AG04450 (cell line): Measurements from ENCODE around the gene POR. TPM values are rescaled to one million over a fixed set of nuclear protein-coding genes. Genes with fewer than 3 reads are reported as not detected.

Experiments used
- CTCF ChIA-PET: fragments of 300-600, 350-600 bp; formaldehyde crosslinking; extraction: SDS; loops from one replicate; lab custom pipeline; 2022; ENCODE audit warnings: antibody characterized with exemption, inconsistent platforms; lab: Charles Lee
- POLR2A ChIA-PET: fragments of 350-600 bp; formaldehyde crosslinking; extraction: SDS; loops from one replicate; lab custom pipeline; 2021; ENCODE audit warnings: antibody characterized with exemption, inconsistent platforms; lab: Yijun Ruan, JAX
- DNase-seq: peaks from one replicate; pipeline ENCODE4 v3.0.0-alpha.2; 2011; ENCODE audit warnings: low read depth, low spot score
- H3K27ac ChIP-seq: one replicate; pipeline ENCODE4 v1.5.1; 2012; ENCODE audit warnings: low read depth, low read length, control low read depth
- H3K27me3 ChIP-seq: one replicate; pipeline ENCODE4 v1.6.0; 2012; ENCODE audit warnings: low read length; ENCODE audit not compliant: control insufficient read depth, insufficient read depth
- H3K4me3 ChIP-seq: 2 replicates; pipeline ENCODE4 v1.5.1; 2011; ENCODE audit warnings: mild to moderate bottlenecking, low read depth, low read length, control low read depth
- H3K9me3 ChIP-seq: 2 replicates; pipeline ENCODE4 v1.5.1; 2012; ENCODE audit warnings: low read length; ENCODE audit not compliant: control insufficient read depth, insufficient read depth
- CTCF ChIP-seq: IDR thresholded peaks from 2 replicates; pipeline ENCODE4 v1.5.1; 2011; ENCODE audit warnings: low read depth, low read length, control low read depth, inconsistent platforms
- polyA plus RNA-seq: library from polyadenylated mRNA; depleted of rRNA; stranded (reverse); fragments of >200 nt; gene quantifications from 2 replicates; pipeline ENCODE4 v1.2.3, GENCODE V29; 2011

The POR gene
- polyA plus RNA-seq, 1 experiment: 39.0 TPM

GRCh38 chr7:75875113-75876080 lies 39.6 kb upstream of the POR start:
- DNase-seq: no peak
- Histone ChIP-seq H3K9me3 (no peaks in the 10 kb centered on the region; the same call in 1 of the 2 replicates), H3K4me3 (no peak overlapping the region), H3K27me3 (no peaks in the 10 kb centered on the region), H3K27ac (no peak overlapping the region)
- ChIA-PET POLR2A (no interaction called here), CTCF (interaction anchor here (1.3 kb wide), 1 partner anchor 9 kb away, joined by 5 read pairs; no protein-coding TSS in a partner anchor)
- TF ChIP-seq CTCF: no peak

- ChIA-PET CTCF (interaction anchor here (1.3 kb wide), 1 partner anchor 9 kb away, joined by 5 read pairs; no protein-coding TSS in a partner anchor), POLR2A (no interaction called here)
- Histone ChIP-seq H3K9me3 (no peaks in the 10 kb centered on the region; the same call in 1 of the 2 replicates), H3K4me3 (no peak overlapping the region), H3K27me3 (no peaks in the 10 kb centered on the region), H3K27ac (no peak overlapping the region)
- no peak for TF ChIP-seq CTCF
- no peak for DNase-seq
These were observed 38.7 kb upstream of the POR start for GRCh38 chr7:75876126-75876881.

- no peak for DNase-seq
- POLR2A ChIA-PET: interaction anchor here (0.6 to 1.0 kb wide), 3 partner anchors 12 to 292 kb away, joined by 3 to 5 read pairs (median 3); no protein-coding TSS in a partner anchor
- TF ChIP-seq CTCF: no peak
- Histone ChIP-seq H3K27ac (peak overlapping the region; percentile 61), H3K9me3 (no peaks in the 10 kb centered on the region; the same call in 1 of the 2 replicates), H3K4me3 (peak overlapping the region; percentile 54), H3K27me3 (no peaks in the 10 kb centered on the region)
- CTCF ChIA-PET: interaction anchor here (0.6 to 1.7 kb wide), 5 partner anchors 12 to 413 kb away, joined by 3 to 7 read pairs (median 5); no protein-coding TSS in a partner anchor
These were observed 36.6 kb upstream of the POR start for GRCh38 chr7:75878312-75878768.

- POLR2A ChIA-PET: interaction anchor here (0.6 to 1.0 kb wide), 2 partner anchors 11 to 291 kb away, joined by 3 read pairs; no protein-coding TSS in a partner anchor
- CTCF ChIA-PET: interaction anchor here (0.6 to 1.4 kb wide), 4 partner anchors 13 to 413 kb away, joined by 3 to 7 read pairs (median 4); no protein-coding TSS in a partner anchor
- H3K27me3 ChIP-seq: no peaks in the 10 kb centered on the region
- peak; percentile 67 for DNase-seq
- H3K27ac ChIP-seq: peak within 1 kb of the TSS; percentile 61
- 0 out of 2 replicates have a peak, but pooled peaks have one; percentile 6 for TF ChIP-seq CTCF
- no peaks in the 10 kb centered on the region; the same call in 1 of the 2 replicates for H3K9me3 ChIP-seq
- H3K4me3 ChIP-seq: peak within 1 kb of the TSS; percentile 97
These were observed 36.0 kb upstream of the POR start, which contains the start of gene RHBDD2 for GRCh38 chr7:75878769-75879611. RHBDD2 (plus strand) TSS chr7:75879034; CDS start chr7:75879083, 49 bp downstream.
